Hematopoietic multipotent progenitor cell treated with erythropoietin and hydrocortisone succinate and interleukin-3 and kit ligand, for 6 days (in vitro differentiated cells): ENCODE measurements around the gene SAMD4A.
"Not testable (repeated sequence)": the region's sequence is repeated elsewhere in the genome, so short reads cannot be mapped to it uniquely, and the experiment has no call there.

Experiments
- DNase-seq: peaks from one replicate; pipeline ENCODE4 v3.0.0-alpha.2; 2015

The SAMD4A gene

DNA sequence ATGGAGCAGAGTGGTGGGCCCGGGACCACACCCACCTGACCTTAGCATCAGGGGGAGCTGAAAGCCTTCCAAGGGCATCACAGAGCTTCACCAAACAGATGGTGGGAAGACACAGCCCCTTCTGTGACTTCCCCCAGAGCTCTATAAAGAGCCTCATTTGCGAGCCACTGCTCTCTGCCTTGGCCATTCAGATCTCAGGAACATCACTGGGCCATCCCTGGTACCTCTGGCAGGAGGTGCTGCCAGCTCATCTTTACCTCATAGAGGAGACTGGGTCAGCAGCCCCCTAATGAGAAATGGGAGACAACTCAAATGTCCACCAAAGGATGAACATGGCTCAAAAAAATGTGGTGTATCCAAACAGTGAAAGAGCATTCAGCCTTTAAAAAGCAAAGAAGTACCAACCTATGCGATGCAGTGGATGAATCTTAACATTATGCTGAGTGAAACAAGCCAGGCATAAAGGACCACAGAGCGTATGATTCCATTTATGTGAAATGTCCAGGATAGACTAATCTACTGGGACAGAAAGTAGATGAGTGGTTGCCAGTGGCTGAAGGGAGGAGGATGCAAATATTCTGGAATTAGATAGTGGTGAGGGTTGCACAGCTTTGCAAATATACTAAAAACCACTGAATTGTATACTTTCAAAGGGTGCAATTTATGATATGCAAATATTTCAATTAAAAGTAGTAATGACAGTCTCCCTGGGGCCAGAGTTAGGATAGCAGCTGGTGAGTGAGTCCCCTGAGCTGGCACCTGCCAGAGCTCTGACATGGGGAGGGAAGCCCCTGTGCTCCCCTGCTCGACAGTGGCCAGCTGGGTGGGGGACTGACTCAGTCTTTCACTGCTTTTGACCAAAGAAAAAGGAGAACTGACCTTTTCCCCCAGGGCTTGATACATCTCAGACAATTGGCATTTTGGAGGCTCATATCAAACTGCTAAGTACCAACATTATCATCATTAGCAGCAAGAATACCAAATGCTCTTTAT lies 219.1 kb downstream of the SAMD4A start:
- DNase-seq, result no peak

DNA sequence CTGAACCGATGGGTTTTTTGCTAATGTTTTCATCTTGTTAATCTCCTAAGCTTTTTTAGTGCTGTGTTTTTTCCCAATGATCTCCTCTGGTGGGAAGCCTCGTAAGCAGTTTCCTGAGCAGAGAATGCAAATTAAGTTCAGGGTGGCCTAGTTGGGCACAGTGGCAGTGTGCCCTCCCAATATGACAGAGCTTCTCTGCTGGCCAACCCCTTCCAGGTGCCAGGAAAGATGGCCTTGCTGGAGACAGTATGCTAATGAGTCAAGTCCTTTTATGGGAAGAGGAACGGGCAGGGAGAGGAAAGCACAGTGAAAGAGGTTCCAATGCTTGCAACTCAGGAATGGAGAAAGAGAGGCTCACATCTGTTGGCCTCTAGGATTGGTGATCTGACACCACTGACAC lies 219.9 kb downstream of the SAMD4A start:
- no peak for DNase-seq

DNA sequence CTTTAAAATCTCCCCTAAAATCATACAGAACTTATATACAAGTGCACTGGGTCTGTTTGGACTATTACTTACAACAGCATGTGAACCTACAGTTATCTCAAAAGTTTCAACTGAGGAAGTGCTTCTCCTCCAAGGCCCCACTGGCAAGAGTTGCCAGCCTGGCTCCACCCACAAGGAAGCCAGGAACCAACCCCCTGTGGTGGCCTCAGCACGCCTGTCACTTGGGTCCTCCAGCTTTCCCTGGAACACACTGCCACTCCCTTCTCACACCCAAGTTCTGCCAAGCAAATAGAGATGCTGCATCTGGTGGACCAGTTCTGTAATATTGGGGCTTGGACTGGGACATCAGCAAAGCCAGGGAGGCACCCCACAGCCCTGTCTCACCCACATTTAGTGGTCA lies 220.3 kb downstream of the SAMD4A start:
- DNase-seq, result peak; percentile 38

DNA sequence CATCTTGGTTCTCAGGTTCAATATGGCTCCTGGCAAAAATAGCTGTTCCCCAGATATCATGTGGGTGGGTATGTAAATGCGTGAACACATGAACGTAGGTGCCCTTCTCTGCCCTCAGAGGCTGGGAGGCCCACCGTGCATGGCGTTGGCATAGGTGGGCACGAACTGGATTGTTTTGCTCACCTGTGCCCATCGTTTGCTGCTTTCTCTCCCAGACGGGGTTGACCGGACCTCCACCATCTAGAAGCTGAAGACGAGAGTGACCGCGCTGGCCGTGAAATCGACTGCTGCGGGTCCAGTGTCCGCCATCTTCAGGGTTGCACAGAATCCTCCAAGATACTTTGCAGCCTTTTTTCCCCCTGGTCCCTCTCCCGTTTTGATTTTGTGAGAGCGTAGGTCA lies 221.8 kb downstream of the SAMD4A start:
- no peak for DNase-seq

DNA sequence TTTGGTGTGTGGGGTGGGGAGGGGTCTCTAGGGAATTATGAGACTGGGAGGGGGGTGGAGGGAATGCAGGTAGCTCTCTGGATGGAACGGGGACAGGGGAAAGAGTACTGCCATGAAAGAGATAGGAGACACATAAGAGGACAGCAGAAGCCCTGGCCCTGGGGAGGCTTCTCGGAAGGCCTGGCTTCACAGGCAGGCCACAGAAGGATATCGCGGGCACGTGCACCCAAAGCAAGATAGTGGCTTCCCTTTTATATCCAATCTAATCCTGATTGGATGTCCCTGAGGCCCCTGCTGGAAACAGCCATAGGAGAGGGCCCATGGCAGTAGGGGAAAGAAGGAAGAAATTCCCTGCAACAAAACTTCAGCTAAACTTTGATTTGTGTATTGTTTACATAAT lies 222.2 kb downstream of the SAMD4A start:
- no peak for DNase-seq

DNA sequence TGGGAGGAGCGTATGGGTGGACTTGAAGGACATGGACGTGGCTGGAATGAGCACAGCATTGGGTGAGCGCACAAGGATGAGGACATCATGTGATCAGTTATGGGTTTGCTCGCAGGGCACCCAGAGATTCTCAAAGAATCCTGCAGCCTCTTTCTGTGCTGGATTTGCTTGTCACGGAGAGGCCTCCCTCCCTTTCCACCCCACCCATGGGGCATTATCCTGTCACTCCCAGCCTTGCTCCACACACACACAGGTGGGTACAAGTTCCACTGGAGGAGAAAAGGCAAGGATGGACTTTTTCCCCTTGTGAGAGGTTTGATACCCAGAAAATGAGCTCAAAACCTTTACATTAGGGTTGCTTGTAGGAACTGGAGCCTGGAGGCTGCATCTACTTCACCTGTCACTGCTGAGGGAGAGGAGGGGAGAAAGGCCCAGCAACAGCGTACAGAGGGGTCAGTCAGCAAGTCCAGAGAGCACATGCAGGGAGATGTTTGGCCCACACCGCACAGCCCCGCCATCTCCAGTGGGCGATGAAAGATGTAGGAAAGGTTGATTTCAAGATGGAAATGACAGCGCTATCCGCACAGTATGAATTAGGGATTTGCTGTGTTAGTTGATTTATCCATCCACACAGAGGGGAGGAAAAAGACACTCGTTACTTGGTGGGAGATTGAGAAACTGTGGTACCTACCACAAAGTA lies 223.0 kb downstream of the SAMD4A start:
- DNase-seq, result no peak

DNA sequence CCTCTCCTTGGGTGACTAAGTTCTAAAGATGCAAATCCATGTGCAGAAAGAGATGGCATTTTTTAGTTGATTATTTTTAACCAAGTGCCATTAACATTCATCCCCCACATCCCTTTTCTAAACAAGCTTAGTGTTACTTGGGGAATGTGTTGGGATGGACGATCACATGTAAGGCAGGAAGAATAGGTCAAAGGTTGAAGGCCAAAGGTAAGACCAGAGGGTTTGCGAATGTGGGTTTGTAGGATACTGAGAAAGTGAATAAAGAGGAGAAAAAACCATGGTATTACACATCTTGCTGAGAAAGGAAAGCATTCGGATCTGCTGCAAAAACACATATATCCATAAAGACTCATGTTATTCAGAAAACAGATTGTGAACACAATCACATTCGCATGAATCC lies 224.1 kb downstream of the SAMD4A start:
- no peak for DNase-seq

DNA sequence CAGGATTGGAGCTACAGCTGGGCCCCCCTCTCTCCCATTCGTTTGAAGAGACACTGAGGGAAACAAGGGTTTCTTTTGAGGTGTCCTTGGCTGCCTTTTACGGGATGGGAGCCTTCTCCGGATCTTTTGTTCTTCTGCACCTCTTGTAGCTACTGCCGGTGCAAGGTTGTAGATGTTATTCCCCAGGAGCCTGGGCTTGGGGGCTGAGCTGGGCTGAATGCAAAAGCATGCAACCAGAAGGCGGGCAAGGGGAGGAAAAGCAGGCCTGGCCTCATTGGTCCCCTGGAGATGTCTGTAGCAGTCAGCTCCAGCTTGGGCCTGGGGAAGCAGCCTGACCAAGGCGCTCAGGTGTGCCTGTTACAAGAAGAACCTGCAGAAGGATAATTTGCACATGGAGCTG lies 225.4 kb downstream of the SAMD4A start:
- DNase-seq, result no peak

DNA sequence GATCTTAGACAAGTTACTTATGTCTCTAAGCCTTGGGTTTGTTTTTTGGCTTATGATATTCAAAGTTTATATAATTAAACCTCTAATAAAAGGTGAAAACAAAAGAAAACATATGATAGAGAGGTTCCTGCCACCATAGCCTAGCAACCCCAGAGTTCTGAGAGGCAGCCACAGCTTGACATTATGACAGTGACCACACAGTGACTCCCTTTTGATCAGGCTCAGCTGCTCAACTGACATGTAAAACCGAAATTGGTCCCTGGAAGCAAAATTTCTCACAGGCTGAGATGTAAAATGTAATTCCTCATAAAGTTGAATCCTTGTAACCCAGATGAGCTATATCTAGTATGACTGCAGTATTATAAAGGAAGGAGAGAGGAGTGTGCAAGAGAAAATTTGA lies 227.2 kb downstream of the SAMD4A start:
- DNase-seq, result no peak

DNA sequence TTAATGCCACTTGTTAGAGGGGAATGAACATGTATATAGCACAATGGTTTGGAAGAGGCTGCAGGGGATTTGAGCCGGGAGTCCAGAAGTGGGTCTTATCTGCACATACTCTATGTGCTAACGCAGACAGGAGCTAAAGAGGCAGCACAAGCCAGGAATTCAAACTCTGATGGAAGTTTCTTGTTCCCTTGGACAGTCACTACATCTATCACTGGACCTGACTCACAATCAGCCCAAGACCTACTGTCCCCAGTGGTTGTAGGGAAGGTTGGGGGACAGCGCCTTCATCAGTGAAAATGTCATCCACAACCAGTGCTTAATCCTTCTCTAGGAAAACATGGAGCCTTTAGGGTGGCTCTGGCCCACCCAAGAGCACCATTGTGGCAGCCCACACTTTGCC lies 227.9 kb downstream of the SAMD4A start:
- no peak for DNase-seq

DNA sequence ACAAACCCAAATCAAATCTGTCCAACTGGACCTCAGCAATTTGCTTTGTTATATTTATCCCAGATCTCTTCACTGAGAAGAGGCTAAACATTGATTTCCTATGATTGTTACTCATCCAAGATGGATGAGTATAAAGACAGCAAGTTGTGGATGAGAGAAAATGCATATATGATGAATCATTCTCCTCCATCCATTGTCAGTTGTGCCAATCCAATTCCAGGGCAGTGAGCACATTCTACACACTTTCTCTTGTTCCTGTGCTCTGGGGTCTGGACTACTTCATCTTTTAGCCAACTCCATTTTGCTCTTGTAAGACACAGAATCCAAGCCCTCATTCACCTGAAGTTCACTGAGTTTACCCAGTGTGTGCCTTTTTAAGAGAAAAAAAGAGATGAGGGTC lies 230.0 kb downstream of the SAMD4A start:
- DNase-seq, result no peak

DNA sequence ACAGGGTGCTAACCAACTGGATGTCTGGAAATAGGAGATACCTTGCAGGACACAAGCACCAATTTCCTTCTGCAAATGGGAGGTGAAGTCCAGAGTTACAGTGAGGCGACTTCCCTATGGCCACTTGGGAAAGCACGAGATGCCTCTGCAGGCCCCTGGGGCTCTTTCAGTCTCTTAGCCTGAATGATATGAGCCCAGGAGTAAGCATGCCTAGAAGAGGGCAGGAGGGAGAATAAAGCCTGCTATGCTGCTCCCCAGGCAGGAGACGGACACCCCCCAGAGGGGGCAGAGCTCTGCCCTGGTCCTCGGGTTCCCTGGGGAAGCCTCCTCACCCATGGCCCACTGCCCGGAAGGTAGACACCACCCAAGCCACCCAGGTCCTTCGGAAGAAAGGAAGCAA lies 230.6 kb downstream of the SAMD4A start:
- no peak for DNase-seq

DNA sequence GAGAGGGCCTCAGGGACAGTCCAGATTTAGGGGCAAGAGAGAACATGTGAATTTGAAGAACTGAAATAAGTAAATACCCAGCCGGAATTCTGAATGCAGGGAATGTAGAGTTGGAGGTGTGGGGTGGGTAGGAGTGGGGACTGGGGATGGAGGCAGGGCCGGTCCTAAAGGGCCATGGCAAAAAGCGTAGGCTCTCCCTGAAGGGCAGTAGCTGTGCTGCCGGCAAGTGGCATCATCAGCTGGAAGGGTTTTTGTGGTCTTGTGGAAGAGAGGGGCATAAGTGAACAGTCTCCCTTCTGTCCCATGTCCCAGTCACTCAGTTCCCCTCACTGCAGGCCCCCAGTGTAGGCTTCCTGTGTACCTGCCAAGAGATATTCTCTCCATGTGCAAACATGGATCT lies 231.1 kb downstream of the SAMD4A start:
- DNase-seq, result no peak

DNA sequence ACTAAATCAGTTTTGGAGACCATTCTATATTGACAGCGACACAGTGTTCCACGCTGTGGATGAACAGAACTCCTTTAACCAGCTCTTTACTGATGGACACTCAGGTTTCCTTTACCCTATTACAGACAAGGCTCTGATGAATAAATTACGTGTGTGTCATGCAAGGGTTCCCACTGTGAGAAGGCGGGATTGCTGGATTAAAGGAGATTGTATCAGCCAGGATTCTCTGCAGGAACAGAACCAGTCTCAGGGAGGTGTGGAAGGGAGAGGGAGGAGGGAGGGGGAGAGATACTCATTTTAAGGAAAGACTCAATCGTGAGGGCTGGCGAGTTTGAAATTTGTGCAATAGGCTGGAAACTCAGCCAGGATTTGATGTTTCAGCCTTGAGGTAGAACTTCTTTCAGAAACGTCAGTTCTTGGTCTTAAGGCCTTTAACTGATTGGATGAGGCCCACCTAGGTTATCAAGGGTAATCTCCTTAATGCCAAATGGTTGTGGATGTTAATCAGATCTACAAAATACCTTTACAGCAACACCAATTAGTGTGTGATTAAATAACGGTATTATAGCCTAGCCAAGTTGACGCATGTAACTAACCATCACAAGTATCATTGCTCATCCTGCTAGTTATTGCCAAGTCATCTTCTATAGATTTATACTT lies 231.7 kb downstream of the SAMD4A start:
- DNase-seq, result no peak

DNA sequence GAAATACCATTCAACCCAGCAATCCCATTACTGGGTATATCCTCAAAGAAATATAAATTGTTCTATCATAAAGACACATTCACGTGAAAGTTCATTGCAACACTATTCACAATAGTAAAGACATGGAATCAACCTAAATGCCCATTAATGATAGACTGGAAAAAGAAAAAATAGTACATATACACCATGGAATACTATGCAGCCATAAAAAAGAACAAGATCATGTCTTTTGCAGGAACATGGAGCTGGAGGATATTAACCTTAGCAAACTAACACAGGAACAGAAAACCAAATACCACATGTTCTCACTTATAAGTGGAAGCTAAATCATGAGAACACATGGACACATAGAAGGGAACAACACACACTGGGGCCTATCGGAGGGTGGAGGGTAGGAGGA lies 234.6 kb downstream of the SAMD4A start:
- not testable (repeated sequence) for DNase-seq

DNA sequence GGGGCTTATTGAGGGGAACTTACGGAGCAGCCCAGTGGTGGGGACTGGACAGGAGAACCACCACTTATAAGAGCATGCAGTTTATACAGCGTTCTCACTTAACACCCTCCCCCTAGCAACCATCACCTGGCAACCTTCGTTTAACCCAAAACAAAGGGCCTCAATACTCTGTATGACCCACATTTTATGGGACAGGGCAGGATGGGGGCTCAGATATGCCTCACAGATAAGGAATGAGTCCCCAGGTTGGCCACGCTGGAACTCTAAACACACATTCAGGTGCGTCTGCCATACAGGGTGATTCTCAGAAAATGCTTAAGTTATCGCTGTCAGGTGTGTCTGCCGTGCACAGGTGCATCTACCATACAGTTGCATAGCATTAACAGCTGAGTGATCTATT lies 236.5 kb downstream of the SAMD4A start:
- no peak for DNase-seq

DNA sequence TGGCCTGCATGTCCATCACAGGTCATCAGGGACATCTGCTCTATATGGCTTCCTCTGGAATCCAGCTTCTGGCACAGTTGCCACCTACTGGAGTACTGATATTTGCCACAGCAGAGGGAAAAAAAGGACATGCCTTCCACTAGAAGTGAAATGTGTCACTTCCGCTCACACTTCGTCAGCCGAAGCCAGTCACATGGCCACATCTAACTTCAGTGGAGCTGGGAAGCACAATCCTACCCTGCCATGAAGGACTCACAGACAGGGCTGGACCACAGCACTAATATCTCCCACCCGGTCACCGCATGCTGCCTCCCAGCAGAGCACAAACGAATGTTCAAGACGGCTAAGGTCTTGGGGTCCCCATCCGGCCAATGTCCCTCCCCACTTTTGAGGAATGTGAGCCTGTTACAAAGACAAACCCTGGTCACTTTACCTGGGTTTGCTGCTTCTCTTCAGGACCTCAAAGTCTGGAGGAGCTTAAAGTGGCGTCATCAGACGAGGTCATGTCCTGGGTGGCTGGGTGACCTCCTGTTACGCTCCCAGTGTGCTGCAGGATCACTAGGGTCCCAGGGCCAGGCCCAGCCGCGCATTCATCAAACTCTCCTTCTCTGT lies 237.1 kb downstream of the SAMD4A start:
- no peak for DNase-seq

DNA sequence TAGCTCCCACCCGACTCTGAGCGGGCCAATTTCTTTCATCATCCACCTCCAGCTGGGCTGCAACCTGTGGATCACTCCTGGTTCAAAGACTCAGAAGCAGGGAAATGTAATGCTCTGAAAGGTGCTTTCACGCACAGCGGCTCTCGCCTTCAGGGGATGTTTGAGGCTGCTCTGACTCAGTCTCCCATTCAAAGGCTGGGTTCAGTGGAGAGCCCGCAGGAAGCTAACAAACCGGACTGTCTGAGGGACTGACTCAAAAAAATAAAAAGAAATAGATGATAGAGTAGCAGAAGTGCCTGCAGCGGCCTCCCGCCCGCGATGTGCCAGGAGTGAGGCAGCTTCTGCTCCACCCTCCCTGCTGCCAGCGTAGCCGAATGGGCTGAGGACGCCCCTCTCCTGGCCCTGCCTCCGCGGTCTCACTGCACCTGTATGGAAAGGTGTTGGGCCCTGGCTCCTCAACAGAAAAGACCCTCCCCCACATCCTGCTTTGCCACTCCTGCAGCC lies 237.7 kb downstream of the SAMD4A start:
- no peak for DNase-seq

DNA sequence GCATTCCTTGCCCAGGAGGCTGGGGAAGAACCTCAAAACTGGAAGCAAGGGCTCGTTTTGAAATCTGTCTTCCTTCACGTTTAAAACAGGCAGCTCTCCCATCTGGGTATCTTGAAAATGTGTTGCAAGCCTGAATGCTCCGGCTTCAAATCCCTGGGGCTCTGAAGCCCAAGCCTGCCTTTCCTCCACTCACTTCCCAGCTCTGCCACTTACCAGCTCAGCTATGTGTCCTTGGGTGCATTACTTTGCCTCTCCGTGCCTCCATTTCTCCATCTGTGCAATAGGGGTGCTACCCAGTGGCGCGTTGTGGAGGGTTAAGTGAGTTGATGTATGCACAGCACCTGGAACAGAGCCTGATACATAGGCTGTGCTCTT lies 238.1 kb downstream of the SAMD4A start:
- DNase-seq, result no peak

DNA sequence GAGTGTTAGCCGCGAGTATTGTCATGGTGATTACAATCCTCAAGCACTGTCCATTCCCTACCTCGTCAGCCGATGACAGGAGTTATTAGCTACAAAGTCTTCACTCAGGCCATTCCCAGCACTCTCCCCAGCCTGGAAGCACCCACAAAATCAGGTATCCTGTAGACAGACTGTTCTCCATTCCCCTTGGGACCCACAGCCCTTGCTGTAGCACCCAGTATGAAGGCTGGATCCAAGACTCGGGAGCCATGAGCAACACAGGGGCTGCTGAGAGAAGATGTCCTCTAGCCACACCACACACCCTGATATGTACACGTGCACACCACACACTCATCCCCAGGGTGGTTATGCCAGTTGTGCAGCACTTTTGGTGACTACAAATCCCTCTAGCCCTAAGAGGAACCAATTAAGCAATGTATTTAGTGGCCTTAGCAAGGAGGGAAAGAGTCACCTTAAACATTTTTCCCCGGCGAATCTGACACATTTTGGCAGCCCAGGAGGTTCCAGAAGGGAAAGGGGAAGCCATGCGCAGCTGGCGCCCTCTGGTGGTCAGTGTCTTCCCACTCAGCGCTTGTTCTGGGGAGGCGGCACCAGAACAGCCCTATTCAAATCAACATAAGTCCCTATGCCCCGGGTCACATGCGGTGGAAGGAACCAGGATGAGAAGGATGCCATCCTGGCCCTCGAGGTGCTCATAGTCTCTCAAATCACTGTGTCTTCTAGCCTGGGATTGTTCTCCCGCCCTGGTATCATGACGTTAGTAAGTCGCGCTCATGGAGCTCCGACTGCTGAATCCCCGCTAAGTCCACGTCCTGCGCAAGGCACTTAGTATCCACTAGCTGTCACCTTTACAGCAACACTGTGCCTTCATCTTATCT lies 238.8 kb downstream of the SAMD4A start:
- DNase-seq, result peak; percentile 90

DNA sequence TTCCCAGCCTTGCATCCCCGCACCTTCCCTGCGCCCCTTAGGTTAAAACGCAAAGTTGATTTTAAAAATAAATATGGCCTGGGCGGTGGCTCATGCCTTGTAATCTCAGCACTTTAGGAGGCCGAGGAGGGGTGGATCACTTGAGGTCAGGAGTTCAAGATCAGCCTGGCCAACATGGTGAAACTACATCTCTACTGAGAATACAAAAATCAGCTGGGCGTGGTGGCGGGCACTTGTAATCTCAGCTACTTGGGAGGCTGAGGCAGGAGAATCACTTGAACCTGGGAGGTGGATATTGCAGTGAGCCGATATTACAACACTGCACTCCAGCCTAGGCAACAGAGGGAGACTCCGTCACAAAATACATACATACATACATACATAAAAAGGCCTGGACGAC lies 239.7 kb downstream of the SAMD4A start:
- DNase-seq, result no peak

DNA sequence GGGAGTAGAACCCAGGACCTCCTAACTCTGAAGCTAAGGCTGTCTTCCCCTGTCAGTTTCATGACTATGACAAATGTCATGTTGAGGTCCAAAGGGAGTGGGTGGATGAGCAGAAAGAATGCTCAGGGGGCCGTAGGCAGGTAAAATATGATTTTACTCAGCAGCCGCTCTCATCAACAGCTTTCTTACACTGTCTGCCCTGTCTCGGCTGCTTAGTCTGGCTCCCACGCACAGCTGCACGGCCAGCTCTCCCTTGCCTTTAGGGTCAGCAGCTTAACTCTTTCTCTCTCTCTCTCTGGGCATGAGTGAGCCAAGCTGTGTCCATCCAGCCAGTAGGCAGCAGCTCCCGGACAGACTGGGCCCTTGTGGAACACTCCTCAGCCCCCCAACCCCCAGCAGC lies 240.5 kb downstream of the SAMD4A start:
- DNase-seq, result no peak
